SKM-1 (cell line): Measurements from ENCODE around the gene NR6A1.

Experiments used
- DNase-seq: peaks from one replicate; lab custom pipeline; 2025; ENCODE audit not compliant: unreplicated experiment; lab: John Stamatoyannopoulos, UW

The NR6A1 gene

GRCh38 chr9:124695280-124695890 is 75.7 kb downstream of the NR6A1 start:
- DNase-seq = no peak

GRCh38 chr9:124694414-124695279 is 76.5 kb downstream of the NR6A1 start:
- DNase-seq = no peak

DNA sequence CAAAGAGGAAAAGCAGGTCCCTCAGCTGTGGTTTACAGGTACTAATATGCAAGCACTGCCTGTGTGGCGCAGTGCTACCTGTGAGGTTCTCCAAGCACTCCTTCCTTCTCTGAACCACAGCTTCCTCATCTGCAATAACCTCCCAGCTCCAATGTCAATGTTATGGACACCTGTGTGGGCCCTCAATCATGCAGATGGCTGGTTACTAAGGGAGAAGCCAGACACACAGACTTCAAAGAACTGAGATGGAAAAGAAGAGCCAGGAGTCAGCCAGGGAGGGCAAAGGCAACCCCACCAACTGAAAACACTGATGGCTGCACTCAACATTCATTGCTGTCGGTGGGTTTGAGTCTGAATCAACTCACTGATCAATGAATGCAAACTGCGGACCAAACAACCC is 77.7 kb downstream of the NR6A1 start:
- no peak for DNase-seq

GRCh38 chr9:124688238-124688904 is 82.7 kb downstream of the NR6A1 start:
- no peak for DNase-seq

- no peak for DNase-seq
Observed at GRCh38 chr9:124686918-124687317, 84.2 kb downstream of the NR6A1 start.

DNA sequence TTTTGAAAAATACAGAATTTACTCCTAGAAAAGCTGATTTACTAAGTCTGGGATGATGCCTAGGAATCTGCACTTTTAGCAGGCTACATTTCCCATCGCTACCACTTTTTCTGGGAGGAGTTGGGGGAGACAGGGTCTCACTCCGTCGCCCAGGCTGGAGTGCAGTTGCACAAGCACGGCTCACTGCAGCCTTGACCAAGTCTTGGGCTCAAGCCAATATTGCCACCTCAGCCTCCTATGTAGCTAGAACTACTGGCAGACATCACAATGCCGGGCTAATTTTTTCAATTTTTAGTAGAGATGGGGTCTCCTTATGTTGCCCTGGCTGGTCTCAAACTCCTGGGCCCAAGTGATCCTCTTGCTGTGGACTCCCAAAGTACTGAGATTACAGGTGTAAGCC is 85.9 kb downstream of the NR6A1 start:
- DNase-seq = no peak

DNA sequence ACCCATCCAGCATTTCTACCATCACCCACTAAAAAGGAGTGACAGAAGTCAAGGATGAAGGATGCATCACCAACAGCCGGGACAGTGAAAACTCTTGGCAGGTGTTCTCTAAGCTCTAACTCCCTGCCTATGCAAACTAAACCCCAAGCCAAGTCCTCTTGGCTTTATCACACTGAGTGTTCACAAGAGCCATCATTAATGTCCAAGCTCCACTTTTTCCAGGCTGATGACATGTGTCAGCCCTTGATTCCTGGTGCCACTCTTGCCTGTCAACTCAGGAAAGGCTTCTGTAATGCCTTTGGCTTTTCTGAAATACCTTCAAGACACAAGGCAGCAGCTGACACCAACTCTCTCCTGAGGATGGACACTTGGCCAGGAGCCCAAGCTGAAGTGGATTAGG is 86.9 kb downstream of the NR6A1 start:
- DNase-seq = no peak

DNA sequence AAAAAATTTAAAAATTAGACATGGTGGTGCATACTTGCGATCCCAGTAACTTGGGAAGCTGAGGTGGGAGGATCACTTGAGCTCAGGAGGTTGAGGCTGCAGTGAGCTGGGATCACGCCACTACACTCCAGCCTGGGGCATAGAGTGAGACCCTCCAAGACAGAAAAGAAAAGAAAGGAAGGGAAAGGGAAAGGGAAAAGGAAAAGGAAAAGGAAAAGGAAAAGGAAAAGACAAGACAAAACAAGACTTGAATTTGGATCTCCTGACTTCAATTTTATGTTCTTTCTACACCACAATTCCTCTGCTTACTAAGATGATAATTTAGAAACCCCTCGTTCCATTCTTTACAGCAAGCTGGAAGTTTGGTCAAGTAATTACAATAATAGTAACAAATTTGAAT is 88.1 kb downstream of the NR6A1 start:
- DNase-seq = no peak

DNA sequence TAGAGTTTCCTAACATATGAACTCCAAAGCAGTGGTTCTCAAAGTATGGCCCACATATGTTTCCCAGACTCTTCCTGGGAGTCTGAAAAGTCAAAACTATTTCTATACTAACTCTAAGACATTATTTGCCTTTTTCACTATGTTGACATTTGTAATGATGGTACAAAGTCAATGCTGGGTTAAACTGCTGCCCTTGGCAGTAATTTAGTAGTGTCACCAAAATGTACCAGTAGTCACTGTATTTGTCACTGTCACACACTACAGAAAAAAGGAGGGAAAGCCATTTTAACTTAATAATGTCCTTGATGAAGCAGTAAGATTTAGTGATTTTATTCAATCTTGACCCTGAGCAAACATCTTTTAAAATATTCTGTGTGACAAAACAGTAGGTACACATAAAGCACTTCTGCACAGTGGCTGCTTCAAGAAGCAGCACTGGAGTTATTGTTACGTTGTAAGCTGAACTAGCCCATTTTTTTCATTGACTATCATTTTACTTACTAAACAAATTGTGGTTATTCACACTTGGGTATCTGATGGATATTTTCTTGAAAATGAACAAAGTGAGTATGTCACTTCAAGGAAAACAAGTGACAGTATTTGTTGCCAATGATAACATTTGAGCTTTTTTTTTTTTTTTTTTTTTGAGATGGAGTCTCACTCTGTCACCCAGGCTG is 90.3 kb downstream of the NR6A1 start:
- no peak for DNase-seq

- DNase-seq = no peak
Observed at GRCh38 chr9:124680049-124680448, 91.1 kb downstream of the NR6A1 start.

DNA sequence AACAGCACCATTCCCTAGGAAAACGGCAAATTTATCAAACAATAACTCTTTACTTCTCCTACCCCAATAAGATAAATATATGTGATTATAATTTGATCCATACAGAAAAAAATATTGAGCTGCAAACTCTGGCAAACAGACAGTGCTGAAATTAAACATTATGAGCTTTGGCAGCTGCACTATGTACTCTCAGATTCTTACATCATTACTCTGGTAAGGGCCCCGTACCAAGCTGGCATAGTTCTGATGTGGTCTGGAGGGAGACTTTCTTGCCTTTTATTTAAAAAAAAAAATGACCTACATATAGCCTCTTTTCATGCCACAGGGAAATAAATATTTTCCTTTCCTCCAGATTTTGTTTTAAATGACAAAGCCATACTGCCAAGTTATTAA is 95.0 kb downstream of the NR6A1 start:
- DNase-seq = no peak

- no peak for DNase-seq
Observed at GRCh38 chr9:124675261-124676158, 95.6 kb downstream of the NR6A1 start.

DNA sequence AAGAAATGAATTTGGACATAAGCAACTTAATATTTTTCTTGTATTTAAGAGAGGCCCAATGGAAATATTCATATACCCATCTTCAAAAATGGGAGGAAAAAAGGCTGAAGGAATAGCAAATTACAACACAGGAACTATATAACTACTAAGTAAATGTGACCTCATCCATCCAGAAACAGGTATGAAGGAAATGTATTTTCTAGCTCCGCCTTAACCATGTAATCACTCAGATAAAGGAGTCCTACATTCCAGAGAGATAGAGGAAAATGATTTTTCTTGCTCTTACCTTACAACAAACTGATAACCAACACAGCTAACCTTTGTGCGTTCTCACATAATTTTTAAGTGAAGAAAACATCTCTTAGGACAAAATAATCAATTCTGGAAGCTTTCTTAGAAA is 96.5 kb downstream of the NR6A1 start:
- DNase-seq = no peak

- DNase-seq = no peak
Observed at GRCh38 chr9:124673063-124673462, 98.0 kb downstream of the NR6A1 start.

DNA sequence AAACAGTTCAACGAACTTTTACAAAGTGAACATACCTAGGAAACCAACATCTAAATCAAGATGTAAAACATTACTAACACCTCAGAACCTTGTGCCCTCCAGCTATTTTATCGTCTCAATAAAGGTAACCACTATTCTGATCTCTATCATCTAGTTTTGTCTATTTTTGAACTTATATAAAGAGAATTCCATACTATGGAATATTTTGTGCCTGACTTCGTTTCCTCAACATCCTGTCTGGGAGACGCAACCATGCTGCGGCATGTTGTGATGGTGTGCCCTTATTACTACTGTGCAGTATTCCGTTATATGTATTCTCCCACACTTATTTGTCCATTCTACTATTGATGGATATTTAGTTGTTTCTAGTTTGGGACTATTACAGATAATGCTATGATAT is 99.2 kb downstream of the NR6A1 start:
- no peak for DNase-seq

DNA sequence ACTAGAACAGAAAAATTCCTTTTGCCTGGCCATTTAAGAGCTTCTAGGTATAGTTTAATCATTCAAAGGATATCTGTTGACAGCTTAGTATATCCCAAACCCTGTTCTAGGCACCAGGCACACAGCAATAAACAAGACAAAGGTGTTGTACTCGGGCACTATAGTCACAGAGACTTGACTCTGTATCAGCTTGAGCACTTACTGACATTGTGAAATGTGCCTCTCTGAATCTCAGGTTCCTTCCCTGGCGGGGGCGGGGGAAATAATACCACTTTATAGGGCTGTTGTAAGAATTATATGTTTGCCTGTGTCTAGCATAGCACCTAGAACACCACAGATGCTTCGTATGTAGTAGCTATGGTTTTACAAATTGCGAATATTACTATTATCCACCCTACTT is 104.5 kb downstream of the NR6A1 start:
- no peak for DNase-seq

GRCh38 chr9:124665391-124666058 is 105.6 kb downstream of the NR6A1 start:
- no peak for DNase-seq

GRCh38 chr9:124664143-124664542 is 107.0 kb downstream of the NR6A1 start:
- DNase-seq = no peak

GRCh38 chr9:124663046-124663961 is 107.8 kb downstream of the NR6A1 start:
- no peak for DNase-seq
